Testis (tissue), 2 donors: ENCODE results near the gene BLZF1.

ENCODE experiments used
- POLR2A ChIP-seq: fragments of 450-650 bp; IDR thresholded peaks from one replicate; pipeline ENCODE4 v1.6.1; 2017; ENCODE audit warnings: antibody characterized with exemption, mild to moderate bottlenecking, moderate library complexity
- TF ChIP-seq, protein P1 (sequence below), 3 experiments: fragments of 450-650 bp in 2 of 3; fragments of 200-600 bp in 1 of 3; sonication (generic) in 1 of 3; IDR thresholded peaks; one replicate each; pipeline ENCODE4 v1.5.1; 2016 to 2019; ENCODE audit warnings: antibody characterized with exemption in 3 of 3, mild to moderate bottlenecking in 2 of 3, moderate library complexity in 1 of 3

DNA sequence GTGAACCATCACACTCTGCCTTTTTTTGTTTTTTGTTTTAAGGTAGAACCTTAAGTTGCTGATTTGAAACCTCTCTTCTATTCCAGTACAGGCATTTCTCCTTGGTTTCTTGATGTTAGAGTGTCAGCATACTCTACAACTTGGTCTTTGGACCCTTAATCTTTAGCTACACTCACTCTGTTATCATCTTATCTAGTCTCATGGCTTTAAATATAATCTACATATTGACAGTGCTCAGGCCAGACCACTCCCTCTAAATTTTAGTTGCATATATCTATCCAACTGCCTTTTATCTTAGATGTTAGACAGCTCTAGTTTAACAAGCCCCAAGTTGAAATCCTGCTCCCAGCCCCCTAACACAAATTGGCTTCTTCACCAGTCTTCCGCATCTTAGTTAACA lies 22.5 kb upstream of the BLZF1 start:
- TF ChIP-seq POLR2A = no peak
- TF ChIP-seq, protein P1, sequence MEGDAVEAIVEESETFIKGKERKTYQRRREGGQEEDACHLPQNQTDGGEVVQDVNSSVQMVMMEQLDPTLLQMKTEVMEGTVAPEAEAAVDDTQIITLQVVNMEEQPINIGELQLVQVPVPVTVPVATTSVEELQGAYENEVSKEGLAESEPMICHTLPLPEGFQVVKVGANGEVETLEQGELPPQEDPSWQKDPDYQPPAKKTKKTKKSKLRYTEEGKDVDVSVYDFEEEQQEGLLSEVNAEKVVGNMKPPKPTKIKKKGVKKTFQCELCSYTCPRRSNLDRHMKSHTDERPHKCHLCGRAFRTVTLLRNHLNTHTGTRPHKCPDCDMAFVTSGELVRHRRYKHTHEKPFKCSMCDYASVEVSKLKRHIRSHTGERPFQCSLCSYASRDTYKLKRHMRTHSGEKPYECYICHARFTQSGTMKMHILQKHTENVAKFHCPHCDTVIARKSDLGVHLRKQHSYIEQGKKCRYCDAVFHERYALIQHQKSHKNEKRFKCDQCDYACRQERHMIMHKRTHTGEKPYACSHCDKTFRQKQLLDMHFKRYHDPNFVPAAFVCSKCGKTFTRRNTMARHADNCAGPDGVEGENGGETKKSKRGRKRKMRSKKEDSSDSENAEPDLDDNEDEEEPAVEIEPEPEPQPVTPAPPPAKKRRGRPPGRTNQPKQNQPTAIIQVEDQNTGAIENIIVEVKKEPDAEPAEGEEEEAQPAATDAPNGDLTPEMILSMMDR (IDR thresholded peaks at IDR 0.05) = no peak
